Activated CD4-positive, alpha-beta T cell treated with anti-CD3 and anti-CD28 coated beads, Interleukin-2, Interleukin-6, amounts not matched to agents 100 ng/mL and 50 ng/mL, durations not matched to agents 16 hours and 8 hours (primary cell): ENCODE measurements around the gene GADD45B.
"Not testable (repeated sequence)": the region's sequence is repeated elsewhere in the genome, so short reads cannot be mapped to it uniquely, and the experiment has no call there.

Experiments used
- DNase-seq: peaks from one replicate; pipeline ENCODE4 v3.0.0-alpha.2; 2020

The GADD45B gene

GRCh38 chr19:2469915-2470200 lies 6.1 kb upstream of the GADD45B start:
- DNase-seq: not testable (repeated sequence)

- DNase-seq: peak; percentile 91
Observed at GRCh38 chr19:2474232-2475017, 1.5 kb upstream of the GADD45B start.

- DNase-seq: peak; percentile 70
Observed at GRCh38 chr19:2475018-2475701, 767 bp upstream of the GADD45B start.

GRCh38 chr19:2476451-2477140 lies 669 bp downstream of the GADD45B start:
- DNase-seq: peak; percentile 71

- peak; percentile 45 for DNase-seq
Observed at GRCh38 chr19:2477141-2477710, 1.3 kb downstream of the GADD45B start.

GRCh38 chr19:2477732-2478191 lies 1.8 kb downstream of the GADD45B start:
- DNase-seq: peak; percentile 46

GRCh38 chr19:2478278-2478755 lies 2.4 kb downstream of the GADD45B start:
- peak; percentile 61 for DNase-seq

- peak; percentile 67 for DNase-seq
Observed at GRCh38 chr19:2478756-2479555, 3.0 kb downstream of the GADD45B start.

GRCh38 chr19:2479556-2480194 lies 3.7 kb downstream of the GADD45B start:
- DNase-seq: no peak

GRCh38 chr19:2481466-2481865 lies 5.5 kb downstream of the GADD45B start:
- DNase-seq: no peak

- no peak for DNase-seq
Observed at GRCh38 chr19:2482354-2483038, 6.6 kb downstream of the GADD45B start.

GRCh38 chr19:2483084-2483483 lies 7.2 kb downstream of the GADD45B start:
- DNase-seq: no peak

- no peak for DNase-seq
Observed at GRCh38 chr19:2483484-2484151, 7.7 kb downstream of the GADD45B start.

GRCh38 chr19:2484178-2484937 lies 8.4 kb downstream of the GADD45B start:
- no peak for DNase-seq

- DNase-seq: no peak
Observed at GRCh38 chr19:2485428-2485827, 9.5 kb downstream of the GADD45B start.

- no peak for DNase-seq
Observed at GRCh38 chr19:2487090-2487489, 11.2 kb downstream of the GADD45B start.

- DNase-seq: no peak
Observed at GRCh38 chr19:2487842-2488241, 11.9 kb downstream of the GADD45B start.

- no peak for DNase-seq
Observed at GRCh38 chr19:2488405-2488941, 12.5 kb downstream of the GADD45B start.

GRCh38 chr19:2488942-2489731 lies 13.2 kb downstream of the GADD45B start:
- DNase-seq: no peak
